Hematopoietic multipotent progenitor cell treated with erythropoietin and hydrocortisone succinate and interleukin-3 and kit ligand, for 17 days (in vitro differentiated cells): ENCODE measurements around the gene CYP11A1.
A peak's percentile ranks its signal among the peaks of the same experiment; 100 is the strongest.

Experiments
- DNase-seq: peaks from one replicate; pipeline ENCODE4 v3.0.0-alpha.2; 2015; ENCODE audit warnings: low spot score

The CYP11A1 gene

DNA sequence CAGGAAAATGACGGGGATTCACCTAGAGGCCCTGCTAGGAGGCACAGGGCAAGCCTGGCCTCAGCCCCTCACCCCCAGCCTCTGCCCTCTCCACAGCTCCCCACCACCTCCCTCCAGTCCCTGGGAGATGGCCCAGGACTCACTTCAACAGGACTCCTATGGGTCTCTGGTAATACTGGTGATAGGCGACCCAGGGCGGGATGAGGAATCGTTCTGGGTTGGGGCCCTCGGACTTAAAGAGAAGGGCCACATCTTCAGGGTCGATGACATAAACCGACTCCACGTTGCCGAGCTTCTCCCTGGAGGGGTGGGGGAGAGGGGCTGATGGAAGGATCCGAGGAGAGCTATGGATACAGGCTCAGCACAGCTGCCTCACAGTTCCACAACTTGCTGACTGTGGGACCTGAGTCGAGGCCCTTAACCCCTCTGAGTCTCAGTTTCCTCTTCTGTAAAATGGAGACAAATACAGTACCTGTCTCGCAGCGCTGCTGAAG lies 19.6 kb downstream of the CYP11A1 start:
- no peak for DNase-seq

DNA sequence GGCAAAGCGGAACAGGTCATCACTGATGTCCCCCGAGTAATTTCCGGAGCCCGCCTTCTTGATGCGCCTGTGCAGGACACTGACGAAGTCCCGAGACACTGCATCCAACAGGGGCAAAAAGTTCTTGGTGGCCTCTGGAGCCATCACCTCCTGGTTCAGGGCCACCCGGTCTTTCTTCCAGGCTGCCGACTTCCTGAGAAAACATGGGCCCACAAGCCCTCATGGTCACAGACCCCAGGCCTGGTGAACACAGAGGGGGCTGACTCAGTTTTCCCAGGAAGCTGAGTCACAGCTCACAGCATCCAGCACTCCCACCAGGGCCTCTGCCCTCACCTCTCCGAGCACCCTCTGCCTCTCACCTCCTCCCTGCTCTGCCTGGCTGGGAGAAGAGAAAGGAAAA lies 22.4 kb downstream of the CYP11A1 start:
- DNase-seq = no peak

DNA sequence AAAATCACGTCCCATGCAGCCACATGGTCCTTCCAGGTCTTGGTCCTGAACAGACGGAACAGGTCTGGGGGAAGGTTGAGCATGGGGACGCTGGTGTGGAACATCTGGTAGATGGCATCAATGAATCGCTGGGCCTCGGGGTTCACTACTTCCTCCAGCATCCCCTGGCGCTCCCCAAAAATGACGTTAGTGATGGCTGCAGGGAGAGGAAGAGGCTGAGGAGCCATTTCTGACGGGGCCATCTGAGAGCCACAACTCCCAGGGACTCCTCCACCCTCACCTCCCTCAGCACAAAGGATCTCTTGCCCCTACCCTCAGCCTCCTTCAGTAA lies 23.7 kb downstream of the CYP11A1 start:
- DNase-seq = no peak

DNA sequence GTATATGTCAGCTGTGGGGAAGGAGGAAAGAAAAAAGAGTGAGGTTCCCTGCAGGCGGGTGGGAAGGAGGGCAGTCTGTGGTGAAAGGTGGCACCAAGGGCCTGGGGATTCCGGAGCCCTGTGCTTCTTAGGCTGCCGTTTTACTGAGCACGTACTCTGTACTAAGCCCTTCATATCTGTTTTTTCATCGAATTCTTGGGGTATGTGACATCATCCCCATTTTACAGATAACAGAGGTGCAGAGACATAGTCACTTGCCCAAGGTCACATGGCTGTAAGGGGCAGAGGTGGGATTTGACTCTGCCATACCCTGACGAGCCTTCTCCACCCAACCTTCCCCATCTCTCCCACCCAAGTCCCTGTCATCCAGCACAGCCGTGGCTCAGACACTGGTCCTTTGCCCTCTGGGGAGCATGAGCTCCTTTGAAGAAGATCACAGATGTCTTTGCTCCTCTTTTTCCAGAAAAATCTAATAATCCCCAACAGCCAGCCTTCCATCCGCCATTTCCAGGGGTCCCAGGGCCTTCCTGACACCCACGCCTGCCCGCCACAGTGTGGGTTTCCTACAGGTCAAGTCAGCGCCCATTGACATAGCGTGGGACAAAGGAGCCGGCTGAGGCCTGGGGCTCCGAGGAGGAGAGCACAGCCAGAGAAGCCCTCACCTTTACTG lies 24.2 kb downstream of the CYP11A1 start:
- DNase-seq = no peak

DNA sequence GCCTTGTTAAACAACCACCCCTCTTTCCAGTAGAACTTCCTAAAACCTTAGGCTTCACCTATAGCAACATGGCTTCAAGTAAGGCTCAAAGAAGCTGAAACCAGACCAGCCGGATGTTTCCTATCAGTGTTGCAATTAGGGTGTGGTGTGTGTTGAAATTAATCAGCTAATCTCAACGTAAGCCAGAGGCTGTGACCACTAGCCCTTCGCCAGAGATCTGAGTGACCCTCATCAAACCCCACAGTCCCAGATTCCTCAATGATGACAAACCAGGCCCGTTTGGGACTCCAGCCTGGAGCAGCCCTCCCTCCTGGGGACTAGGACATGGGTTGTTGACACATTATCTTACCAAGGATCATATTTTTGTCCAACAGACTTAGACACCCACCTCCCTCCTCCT lies 27.3 kb downstream of the CYP11A1 start:
- DNase-seq = no peak

DNA sequence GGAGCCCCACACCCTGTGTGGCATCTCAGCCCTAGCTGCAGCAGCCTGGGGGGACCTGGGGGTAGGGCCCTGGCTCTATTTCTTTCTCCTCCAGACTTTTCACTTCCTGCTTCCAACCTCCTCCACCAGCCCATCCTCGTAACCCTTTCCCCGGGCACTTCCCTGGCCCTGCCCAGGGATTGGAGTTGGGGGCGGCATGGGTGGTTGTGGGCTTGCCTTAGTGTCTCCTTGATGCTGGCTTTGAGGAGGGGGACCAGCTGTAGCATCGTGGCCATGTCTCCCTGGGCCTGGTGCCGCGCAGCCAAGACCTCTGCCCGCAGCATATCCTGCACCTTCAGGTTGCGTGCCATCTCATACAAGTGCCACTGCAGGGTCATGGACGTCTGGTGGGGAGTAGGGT lies 28.1 kb downstream of the CYP11A1 start:
- no peak for DNase-seq

DNA sequence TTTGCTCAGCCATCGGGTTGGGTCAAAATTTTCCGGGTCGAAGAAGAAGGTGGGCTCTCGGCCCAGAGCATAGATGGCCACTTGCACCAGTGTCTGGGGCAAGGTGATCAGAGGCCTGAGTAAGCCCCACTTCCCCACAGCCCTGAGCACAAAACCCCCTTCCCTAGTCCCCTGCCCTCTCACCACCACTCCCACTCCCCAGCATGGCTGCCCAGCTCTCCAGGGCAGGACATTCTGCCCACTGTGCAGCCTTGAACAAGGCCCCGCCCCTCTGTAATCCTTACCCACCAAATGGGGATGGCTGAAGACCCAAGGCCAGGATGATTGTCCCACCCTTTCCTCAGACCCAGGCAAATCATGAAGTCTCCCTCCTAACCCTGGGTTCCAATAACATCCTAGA lies 28.8 kb downstream of the CYP11A1 start:
- DNase-seq = no peak

DNA sequence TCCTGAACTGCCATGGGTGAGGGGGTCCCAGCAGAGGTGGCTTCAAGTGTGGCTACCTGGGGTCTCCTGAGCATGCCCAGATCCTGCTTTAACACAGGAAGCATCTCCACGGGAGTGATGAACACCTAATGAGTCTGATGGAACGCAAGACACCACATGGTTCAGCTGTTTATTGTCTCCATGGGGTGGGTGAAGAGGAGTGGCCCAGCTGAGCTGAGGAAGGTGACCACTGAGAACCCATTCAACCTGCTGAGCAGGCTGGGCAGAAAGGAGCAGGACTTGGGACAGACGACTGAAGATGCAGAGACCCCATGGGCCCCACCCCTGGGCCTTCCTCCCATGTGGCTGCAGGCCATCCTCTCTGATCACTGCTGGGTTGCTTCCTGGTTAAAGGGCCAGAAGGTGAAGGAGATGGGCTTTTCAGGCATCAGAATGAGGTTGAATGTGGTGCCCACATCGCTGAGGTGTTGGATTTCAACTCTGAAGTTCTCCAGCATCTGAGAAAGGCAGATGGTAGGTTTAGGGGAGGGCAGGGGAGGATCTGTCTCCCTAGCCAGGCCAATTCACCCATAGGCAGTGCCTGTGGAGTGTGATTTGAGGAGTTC lies 29.7 kb downstream of the CYP11A1 start:
- no peak for DNase-seq

DNA sequence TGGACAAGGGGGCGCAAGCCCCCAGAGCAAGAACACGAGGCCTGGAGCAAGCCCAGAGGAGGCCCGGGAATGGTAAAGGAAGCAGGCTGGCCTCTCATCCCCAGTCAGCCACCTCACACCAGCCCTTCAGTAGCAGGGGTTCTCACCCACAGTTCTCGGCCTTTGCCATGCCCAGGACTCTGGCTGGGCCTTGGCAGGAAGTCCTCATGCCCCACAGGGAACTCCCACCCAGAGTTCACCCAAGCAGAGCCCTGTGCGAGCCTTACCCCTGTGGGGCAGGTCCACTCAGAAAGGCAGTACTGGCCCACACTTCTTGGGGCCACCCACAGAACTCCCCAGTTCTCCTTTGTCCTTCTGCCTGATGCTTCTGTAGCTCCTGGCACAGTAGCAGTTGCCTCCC lies 30.3 kb downstream of the CYP11A1 start:
- DNase-seq = no peak

DNA sequence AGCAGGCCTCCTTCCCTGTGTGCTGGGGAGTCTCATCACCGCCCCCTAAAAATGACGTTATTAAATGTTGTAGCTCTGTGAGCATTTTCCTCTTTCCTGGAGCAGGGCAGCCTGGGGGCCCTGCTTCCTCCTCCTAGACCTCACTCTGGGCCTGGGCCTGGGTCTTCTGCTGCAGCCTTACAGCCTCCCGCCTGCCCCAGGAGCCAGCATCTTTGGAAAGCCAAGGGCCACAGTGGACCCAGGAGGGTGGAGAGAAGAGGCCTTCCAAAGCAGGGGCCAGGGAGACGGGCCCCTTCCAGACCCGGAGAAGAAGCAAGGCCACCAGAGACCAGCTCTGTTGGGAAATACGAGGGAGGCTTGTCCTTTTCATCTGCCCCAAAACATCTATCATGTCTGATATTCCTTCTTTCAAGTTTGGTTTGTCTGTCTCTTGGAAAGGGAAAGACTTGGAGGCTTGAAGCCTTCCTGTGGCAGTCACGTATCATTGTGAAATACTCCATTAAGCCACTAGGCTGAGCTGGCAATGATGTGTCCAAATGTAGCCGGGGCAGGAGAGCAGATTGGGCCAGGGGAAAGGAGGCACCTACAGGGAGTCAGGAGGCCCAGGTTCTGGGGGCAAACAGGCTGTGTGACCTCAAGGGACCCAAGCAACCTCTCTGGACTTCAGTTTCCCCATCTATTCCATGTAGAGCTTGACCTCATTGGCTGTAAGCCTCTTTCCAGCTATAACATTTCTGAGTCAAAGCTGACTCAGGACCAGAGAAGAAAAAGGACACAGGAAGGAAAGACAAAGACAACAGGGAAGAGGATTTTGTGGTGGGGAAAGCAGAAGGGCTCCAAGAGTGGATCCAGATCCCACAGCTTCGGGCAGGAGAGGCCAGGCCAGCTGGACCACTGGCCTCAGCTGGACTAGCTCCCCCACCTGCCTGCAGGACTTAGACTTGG lies 31.1 kb downstream of the CYP11A1 start:
- DNase-seq = no peak

DNA sequence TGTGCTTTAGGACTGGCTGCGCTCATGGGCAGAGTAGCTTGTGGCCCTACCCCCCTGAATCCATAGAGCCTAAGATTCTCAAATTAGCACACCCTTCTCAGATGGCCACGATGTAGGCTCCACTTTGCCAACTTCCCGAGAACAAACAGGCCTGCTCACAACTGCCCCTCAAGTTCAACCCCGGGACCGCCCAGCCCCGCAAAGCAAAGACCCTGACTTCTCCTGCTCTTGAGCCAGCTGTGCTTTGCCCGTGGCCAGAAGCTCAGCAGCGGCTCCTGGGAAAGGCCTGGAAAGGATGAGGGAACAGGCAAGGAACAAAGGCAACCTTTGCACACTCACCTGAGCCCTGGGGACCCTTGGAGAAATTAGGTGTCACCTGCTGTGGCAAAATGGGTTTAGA lies 32.0 kb downstream of the CYP11A1 start:
- DNase-seq = no peak

DNA sequence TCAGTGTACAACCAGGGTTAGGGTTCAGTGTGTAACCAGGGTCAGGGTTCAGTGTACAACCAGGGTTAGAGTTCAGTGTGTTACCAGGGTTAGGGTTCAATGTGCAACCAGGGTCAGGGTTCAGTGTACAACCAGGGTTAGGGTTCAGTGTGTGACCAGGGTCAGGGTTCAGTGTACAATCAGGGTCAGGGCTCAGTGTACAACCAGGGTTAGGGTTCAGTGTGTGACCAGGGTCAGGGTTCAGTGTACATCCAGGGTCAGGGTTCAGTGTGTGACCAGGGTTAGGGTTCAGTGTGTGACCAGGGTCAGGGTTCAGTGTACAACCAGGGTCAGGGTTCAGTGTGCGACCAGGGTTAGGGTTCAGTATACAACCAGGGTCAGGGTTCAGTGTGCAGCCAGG lies 33.3 kb downstream of the CYP11A1 start:
- no peak for DNase-seq

DNA sequence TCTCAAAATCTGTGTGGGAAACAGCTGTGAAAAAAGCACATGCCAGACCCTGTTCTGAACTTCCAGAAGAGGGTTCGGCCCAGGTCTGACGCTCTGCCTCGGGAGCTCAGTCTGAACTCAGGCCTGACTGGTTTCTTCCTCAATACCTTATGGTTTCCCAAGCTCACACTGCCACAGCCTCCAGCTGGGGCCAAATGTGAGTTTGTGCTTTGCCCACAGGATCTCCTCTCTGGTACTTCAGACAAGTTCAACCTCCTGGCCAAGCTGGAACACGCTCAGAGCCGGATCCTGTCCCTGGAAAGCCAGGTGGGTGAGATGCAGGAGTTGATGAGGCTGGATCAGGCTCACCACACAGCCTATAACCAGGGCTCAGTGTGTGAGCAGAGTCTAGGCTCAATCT lies 33.8 kb downstream of the CYP11A1 start:
- DNase-seq = no peak

DNA sequence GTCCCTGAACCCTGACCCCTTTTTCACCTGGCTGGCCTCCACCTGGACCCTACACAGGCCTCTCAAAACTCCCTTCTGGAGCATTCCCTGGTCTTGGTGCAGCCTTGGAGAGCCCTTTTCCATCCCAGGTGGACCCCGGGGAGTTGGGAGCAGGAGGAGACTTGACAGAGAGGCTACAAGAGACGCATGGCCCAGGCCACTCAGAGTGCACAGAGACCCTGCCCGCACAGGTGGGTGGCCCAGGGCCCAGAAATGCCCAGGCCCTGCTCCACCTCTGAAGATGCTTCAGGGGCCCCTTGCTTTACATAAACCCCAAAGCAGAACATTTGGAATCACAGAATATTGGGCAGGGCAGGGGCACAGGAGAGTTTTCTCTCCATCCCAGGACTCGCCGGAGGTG lies 34.4 kb downstream of the CYP11A1 start:
- no peak for DNase-seq

DNA sequence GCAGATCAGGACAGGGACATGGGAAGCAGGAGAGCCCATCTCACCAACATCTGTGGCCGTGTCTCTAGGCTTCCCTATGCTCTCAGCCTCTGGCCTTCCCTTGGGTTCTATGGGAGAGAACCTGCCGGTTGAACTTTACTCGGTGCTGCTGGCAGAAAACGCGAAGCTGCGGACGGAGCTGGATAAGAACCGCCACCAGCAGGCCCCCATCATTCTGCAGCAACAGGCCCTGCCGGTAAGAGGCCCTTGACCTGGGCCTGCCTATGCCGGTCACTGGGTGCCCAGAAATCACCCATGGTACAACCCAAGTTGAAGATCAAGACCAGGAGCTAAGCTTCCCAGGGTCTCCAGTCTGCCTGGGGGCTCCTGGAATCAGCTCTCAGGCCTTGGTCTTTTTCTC lies 34.8 kb downstream of the CYP11A1 start:
- DNase-seq = no peak

DNA sequence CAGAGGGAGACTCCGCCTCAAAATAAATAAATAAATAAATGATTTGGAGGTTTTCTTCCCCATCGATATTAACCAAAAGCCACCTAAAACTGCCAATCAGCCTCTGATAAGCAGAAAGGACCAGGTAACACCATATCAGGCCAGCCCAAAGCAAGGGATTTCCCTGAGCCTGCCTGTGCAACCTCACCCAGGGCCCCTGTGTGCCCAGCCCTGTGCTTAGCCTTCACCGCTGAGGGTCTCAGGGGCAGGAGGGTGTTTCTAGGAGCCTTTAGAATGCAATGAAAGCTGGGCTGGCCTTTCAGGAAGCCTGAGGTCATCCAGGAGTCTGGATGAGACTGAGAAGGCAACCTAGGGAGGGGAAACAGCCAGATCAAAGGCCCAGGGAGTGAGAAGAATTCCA lies 35.4 kb downstream of the CYP11A1 start:
- no peak for DNase-seq

DNA sequence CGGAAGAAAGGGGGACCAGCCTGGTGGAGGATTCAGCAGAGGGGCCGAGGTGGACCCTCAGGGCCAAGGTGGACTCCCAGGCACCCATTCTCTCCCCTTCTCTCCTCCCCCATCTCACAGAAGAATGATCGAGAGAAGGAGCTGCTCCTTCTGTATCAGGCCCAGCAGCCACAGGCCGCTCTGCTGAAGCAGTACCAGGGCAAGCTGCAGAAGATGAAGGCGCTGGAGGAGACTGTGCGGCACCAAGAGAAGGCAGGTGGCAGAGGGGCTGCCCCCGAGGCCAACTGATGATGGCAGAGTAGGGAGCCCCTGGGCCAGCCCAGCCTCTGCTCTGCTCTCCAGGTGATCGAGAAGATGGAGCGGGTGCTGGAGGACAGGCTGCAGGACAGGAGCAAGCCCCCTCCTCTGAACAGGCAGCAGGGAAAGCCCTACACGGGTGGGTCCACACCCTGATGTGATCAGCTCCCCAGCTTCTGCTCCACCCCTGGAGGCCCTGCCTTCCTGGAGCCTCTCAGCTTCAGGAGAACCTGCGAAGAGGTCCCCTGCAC lies 36.5 kb downstream of the CYP11A1 start:
- DNase-seq = no peak

DNA sequence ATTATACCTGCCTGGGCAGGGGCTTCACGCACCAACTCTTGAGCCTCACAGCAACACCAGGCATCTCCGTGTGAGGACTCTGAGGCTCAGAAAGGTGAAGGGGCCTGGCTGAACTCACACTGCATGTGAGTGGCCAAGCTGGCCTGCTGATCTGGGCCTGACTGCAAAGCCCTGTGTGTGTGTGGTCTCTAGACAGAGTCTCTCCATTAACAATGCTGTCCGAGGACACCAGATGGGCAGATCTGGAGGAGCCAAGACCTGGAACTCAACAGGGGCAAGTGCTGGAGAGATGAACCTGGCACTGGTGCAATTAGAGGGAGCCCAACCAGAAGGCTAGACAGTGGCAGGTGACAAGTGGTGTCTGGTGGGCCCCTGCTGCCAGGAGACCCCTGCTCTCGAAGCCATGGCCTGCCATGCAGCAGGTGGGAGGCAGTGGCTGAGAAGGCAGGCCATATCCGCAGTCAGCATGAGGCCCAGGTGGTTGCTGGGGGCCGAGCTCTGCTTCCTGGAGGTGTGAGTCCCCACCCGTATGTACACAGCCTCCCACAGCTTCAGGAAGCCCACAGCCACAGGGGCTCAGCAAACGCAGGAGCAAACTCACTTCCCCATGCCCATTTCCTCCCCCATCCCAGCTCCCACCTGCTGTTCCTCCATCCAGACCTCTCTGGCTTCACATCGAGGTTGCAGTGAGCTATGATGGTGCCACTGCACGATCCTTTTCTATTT lies 39.0 kb downstream of the CYP11A1 start:
- no peak for DNase-seq

DNA sequence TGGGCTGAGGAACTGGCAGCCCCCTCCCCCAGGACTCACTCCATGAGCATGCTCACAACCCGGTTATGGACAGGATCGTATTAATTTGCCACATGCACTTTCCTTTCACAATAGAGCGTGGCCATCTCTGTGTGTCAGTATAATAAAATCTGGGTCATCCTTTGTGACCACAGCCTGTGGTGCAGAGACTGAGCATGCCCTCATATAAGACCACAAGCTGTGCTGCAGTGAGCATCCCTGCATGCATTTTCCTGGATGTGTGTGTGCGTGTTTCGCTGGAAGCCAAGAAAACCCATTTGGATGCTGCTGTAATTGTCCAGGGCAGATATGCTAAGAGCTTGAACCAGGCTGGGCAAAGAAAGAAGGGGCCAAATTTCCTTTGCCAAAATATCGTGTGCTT lies 39.7 kb downstream of the CYP11A1 start:
- DNase-seq = no peak

DNA sequence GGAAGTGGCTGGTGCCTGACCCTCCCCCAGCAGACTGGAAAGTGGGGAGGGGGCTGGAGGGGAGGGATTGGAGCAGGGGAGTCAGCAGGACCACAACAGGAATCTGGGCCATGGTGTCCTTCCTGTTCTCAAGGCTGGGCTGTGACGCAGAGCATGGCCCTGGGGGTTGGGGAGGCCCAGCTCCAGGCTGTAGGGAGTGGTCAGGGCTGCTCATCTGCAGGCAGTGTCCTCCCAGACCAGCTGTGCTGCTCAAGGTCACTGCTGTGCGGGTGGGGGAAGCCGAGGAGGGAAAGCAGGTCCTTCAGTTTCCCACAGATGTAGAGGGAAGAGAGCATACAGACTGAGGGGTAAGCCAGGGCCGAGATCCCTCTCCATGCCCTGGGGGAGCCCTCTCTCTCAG lies 40.7 kb downstream of the CYP11A1 start:
- DNase-seq = no peak

DNA sequence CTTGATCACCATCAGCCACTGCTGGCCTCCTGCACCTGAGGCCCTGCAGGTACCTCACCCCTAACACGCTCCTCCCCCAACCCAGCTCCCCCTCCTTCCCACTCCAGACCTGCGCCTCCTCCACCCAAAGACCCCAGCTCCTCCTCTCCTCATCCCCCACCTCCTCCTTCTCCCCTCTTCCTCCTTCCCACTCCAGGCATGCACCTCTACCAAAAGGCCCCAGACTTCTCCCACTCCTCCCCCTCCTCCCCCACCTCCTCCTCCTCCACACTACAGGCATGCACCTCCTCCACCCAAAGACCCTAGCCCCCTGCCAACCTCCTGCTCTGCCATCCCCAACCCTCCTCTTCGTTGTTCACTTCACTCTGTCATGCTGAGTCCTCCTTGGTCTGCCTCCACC lies 42.7 kb downstream of the CYP11A1 start:
- no peak for DNase-seq

DNA sequence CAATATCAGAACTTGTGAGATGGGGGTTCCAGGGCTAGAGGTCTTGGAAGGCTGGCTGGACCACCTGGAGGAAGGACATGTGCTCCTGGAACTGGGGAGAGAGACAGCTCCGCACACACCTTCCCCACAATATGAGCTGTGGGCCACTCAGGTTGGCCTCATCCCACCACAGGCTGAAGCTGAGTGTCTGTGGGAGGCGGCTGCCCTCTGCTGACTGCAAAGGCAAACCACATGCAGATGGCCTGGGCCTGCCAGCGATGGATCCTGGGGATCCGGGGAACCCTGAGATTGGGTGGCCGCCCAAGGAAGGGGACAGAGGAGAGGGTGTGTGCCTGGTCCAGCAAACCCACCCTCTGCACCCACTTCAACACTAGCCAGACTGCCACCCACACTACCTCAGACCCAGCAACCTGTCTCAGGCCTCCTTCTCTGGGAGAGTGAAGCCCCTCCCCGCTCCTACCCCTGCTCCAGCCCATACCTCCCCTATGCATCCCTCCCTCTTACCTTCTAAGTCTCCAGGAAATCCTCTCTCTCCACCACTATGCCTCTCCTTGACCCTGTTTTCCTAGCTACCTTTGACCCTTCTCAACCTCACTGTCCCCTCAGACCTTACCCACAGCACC lies 44.8 kb downstream of the CYP11A1 start:
- DNase-seq = peak; percentile 18
